Measurements from ENCODE around the gene CHD2. TPM values are rescaled to one million over a fixed set of nuclear protein-coding genes. Genes with fewer than 3 reads are reported as not detected.

The CHD2 gene
- total and polyA plus RNA-seq, 4 donors = 13.9 to 90.2 (median 49.4) TPM

DNA sequence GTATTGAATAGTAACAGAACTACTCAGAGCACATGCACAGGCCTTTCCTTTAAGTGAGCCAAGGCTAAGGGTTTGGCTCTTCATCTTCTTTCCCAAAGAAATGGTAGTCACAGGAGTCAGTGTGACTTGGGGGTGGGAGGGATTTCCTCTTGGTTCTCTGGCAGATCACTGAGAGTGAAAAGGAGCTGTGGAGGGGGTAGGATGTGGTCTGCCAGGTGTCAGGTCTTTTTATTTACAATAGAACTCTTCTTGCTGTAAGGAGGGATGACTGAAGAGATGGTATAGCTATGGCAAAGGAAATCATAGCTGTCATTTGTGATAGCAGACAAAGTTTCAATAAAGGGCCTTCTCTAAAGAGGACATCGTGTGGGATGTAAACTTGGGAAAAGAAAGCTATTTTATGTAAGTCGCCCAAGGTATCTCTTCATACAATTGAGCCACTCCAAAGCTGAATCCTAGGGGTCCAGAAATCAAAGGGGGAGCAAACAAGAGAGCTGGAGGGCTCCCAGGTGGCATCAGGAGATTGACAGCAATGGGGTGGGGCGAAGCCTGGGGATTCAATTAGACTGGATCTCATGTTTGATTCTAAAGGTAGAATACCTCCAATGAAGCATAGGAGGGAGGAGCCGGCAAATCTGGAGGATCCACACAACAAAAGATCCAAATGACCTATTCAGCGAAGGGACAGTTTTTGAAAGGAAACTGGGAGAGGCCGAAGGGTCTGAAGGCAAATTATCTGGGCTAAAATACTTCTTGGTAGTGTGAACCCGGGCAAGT, 20.0 kb upstream of the CHD2 start:
- Histone ChIP-seq H3K9ac (ENCODE audit: low read depth in 1 of 2, low read length in 2 of 2) (no peak overlapping the region), H3K9me3 (ENCODE audit: control insufficient read depth in 4 of 4, low read length in 3 of 4) (no peaks in the 10 kb centered on the region), H3K36me3 (ENCODE audit: control insufficient read depth in 4 of 4, insufficient read depth in 3 of 4, low read depth in 1 of 4, low read length in 3 of 4) (no peaks in the 10 kb centered on the region), H3K27ac (ENCODE audit: low read depth in 1 of 2, low read length in 2 of 2) (no peak overlapping the region), H3K27me3 (ENCODE audit: control insufficient read depth in 4 of 4, insufficient read depth in 4 of 4, low read length in 3 of 4) (no peaks in the 10 kb centered on the region), H3K4me3 (ENCODE audit: low read depth in 1 of 3, low read length in 3 of 3) (no peak overlapping the region), H3K4me1 (ENCODE audit: control insufficient read depth in 4 of 4, insufficient read depth in 4 of 4, low read length in 3 of 4) (peaks cover 0 to 15% (median 1%) of the 10 kb centered on the region in 4 donors)
- no peak for DNase-seq (ENCODE audit: low spot score)
- WGBS = 96% methylated on average over 7 of the region's 7 CpGs
- TF ChIP-seq EGR1 (IDR thresholded peaks at IDR 0.05; ENCODE audit: low read depth in 2 of 2) (no peak), SP1 (IDR thresholded peaks at IDR 0.05) (no peak), RAD21 (IDR thresholded peaks at IDR 0.05) (no peak), FOXA2 (IDR thresholded peaks at IDR 0.05) (no peak), NR2F2 (IDR thresholded peaks at IDR 0.05) (no peak)
- TF ChIP-seq, protein P1, sequence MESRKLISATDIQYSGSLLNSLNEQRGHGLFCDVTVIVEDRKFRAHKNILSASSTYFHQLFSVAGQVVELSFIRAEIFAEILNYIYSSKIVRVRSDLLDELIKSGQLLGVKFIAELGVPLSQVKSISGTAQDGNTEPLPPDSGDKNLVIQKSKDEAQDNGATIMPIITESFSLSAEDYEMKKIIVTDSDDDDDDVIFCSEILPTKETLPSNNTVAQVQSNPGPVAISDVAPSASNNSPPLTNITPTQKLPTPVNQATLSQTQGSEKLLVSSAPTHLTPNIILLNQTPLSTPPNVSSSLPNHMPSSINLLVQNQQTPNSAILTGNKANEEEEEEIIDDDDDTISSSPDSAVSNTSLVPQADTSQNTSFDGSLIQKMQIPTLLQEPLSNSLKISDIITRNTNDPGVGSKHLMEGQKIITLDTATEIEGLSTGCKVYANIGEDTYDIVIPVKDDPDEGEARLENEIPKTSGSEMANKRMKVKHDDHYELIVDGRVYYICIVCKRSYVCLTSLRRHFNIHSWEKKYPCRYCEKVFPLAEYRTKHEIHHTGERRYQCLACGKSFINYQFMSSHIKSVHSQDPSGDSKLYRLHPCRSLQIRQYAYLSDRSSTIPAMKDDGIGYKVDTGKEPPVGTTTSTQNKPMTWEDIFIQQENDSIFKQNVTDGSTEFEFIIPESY (IDR thresholded peaks at IDR 0.05) = no peak
- TF ChIP-seq, protein P2, sequence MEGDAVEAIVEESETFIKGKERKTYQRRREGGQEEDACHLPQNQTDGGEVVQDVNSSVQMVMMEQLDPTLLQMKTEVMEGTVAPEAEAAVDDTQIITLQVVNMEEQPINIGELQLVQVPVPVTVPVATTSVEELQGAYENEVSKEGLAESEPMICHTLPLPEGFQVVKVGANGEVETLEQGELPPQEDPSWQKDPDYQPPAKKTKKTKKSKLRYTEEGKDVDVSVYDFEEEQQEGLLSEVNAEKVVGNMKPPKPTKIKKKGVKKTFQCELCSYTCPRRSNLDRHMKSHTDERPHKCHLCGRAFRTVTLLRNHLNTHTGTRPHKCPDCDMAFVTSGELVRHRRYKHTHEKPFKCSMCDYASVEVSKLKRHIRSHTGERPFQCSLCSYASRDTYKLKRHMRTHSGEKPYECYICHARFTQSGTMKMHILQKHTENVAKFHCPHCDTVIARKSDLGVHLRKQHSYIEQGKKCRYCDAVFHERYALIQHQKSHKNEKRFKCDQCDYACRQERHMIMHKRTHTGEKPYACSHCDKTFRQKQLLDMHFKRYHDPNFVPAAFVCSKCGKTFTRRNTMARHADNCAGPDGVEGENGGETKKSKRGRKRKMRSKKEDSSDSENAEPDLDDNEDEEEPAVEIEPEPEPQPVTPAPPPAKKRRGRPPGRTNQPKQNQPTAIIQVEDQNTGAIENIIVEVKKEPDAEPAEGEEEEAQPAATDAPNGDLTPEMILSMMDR (IDR thresholded peaks at IDR 0.05; ENCODE audit: low read depth, low read length, missing input control) = no peak
- TF ChIP-seq, protein P3, sequence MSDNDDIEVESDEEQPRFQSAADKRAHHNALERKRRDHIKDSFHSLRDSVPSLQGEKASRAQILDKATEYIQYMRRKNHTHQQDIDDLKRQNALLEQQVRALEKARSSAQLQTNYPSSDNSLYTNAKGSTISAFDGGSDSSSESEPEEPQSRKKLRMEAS (IDR thresholded peaks at IDR 0.05) = no peak

DNA sequence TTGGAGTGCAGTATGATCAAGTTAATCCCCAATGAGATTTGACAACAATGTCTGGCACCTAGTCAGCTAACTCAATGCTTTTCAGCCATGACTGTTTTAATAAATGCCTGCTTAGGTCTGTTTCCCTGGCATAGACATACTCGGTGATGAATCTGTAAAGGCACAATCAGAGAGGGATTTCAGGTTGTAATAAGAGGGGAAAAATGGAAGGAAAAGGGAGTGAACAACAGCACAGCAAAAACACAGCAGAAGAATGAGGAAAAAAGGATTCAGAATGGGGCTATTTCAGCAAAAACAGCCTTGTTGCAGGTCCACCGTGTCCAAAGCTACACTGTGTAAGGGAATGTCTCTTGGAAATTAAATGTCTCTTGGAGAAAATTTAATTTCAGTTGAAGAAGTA, 19.3 kb upstream of the CHD2 start:
- H3K27ac ChIP-seq (ENCODE audit: low read depth in 1 of 2, low read length in 2 of 2) = peak overlapping the region; percentile 88 to 91
- no peaks in the 10 kb centered on the region for H3K27me3 ChIP-seq (ENCODE audit: control insufficient read depth in 4 of 4, insufficient read depth in 4 of 4, low read length in 3 of 4)
- H3K4me1 ChIP-seq (ENCODE audit: control insufficient read depth in 4 of 4, insufficient read depth in 4 of 4, low read length in 3 of 4) = peaks cover 0 to 19% (median 1%) of the 10 kb centered on the region in 4 donors
- no peak overlapping the region for H3K4me3 ChIP-seq (ENCODE audit: low read depth in 1 of 3, low read length in 3 of 3)
- WGBS = 48% methylated on average over 2 of the region's 2 CpGs
- no peaks in the 10 kb centered on the region for H3K9me3 ChIP-seq (ENCODE audit: control insufficient read depth in 4 of 4, low read length in 3 of 4)
- TF ChIP-seq GABPA (IDR thresholded peaks at IDR 0.05 in 1 of 2, conservative IDR thresholded peaks at IDR 0.05 in 1 of 2) (no peak), EGR1 (IDR thresholded peaks at IDR 0.05; ENCODE audit: low read depth in 2 of 2) (no peak), JUND (IDR thresholded peaks at IDR 0.05) (no peak)
- TF ChIP-seq, protein P1 (IDR thresholded peaks at IDR 0.05) = no peak
- DNase-seq (ENCODE audit: low spot score) = no peak
- H3K36me3 ChIP-seq (ENCODE audit: control insufficient read depth in 4 of 4, insufficient read depth in 3 of 4, low read depth in 1 of 4, low read length in 3 of 4) = peaks cover 0 to 2% (median 0%) of the 10 kb centered on the region in 4 donors
- no peak overlapping the region for H3K9ac ChIP-seq (ENCODE audit: low read depth in 1 of 2, low read length in 2 of 2)
